Measurements from ENCODE around the gene MB. TPM values are rescaled to one million over a fixed set of nuclear protein-coding genes. Genes with fewer than 3 reads are reported as not detected.
A peak's percentile ranks its signal among the peaks of the same experiment; 100 is the strongest.

The MB gene
- total RNA-seq, 2 donors from 2014 or later: 1.3 TPM; not detected in 1

DNA sequence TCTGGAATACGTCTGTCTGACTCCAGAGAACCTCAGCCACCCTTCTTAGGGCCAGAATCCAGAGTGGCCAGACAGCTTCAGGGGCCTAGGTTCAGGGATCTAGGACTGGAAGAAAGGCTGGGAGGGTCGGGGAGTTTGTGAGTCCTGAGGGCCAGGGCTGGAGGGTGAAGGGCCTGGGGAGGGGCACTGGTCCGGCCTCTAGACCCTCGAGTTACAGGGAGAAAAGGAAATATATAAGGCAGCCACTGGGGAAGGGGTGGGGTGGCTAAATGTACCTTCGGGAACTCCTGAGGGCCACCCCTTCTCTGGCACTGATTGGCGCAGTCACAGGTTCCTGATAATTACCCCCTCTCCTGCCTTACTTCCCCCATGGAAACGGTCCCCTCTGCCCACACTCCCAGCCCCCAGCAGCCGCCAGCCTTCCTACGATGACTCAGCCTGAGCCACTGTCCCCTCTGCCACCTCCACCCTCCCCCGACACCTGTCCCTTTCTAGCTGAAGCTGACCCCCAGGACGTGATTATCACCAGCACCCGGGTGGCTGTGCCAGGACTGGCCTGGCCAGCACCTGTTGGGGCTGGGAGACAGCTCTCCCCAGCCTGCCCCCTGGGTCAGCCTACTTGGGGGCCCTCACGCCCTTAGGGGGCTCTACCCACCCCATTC is 26.4 kb downstream of the MB start:
- no peak overlapping the region for H3K27ac ChIP-seq
- ATAC-seq (no peak), DNase-seq (no peak)
- no peaks in the 10 kb centered on the region for H3K27me3 ChIP-seq
- WGBS, 2 donors: 59 to 75% methylated on average over 9 to 13 of the region's 13 CpGs
- H3K4me3 ChIP-seq: no peak overlapping the region
- intact Hi-C loops (cut with DNase I): no loop called here
- H3K36me3 ChIP-seq (replicated peaks in 1 of 2; ENCODE audit: insufficient read depth in 1 of 2, low read depth in 2 of 2): no peaks in the 10 kb centered on the region
- no peaks in the 10 kb centered on the region for H3K9me3 ChIP-seq
- TF ChIP-seq, protein P1, sequence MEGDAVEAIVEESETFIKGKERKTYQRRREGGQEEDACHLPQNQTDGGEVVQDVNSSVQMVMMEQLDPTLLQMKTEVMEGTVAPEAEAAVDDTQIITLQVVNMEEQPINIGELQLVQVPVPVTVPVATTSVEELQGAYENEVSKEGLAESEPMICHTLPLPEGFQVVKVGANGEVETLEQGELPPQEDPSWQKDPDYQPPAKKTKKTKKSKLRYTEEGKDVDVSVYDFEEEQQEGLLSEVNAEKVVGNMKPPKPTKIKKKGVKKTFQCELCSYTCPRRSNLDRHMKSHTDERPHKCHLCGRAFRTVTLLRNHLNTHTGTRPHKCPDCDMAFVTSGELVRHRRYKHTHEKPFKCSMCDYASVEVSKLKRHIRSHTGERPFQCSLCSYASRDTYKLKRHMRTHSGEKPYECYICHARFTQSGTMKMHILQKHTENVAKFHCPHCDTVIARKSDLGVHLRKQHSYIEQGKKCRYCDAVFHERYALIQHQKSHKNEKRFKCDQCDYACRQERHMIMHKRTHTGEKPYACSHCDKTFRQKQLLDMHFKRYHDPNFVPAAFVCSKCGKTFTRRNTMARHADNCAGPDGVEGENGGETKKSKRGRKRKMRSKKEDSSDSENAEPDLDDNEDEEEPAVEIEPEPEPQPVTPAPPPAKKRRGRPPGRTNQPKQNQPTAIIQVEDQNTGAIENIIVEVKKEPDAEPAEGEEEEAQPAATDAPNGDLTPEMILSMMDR (IDR thresholded peaks at IDR 0.05): no peak
- TF ChIP-seq POLR2A (IDR thresholded peaks at IDR 0.05): no peak
- no peaks in the 10 kb centered on the region for H3K4me1 ChIP-seq

DNA sequence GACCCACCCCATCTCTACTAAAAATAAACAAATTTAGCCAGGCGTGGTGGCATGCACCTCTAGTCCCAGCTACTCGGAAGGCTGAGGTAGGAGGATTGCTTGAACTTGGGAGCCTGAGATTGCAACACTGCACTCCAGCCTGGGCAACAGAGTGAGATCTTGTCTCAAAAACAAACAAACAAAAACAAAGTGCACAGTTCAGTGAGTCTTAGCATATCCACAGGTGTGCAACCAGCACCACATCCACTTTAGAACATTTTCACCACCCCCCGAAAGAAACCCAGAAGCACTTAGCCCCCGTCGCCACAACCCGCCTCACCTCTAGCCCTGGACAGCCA is 27.4 kb downstream of the MB start:
- Histone ChIP-seq H3K27ac (no peak overlapping the region), H3K36me3 (replicated peaks in 1 of 2; ENCODE audit: insufficient read depth in 1 of 2, low read depth in 2 of 2) (no peaks in the 10 kb centered on the region), H3K9me3 (no peaks in the 10 kb centered on the region), H3K4me3 (no peak overlapping the region), H3K4me1 (no peaks in the 10 kb centered on the region), H3K27me3 (no peaks in the 10 kb centered on the region)
- intact Hi-C loops (cut with DNase I): no loop called here
- DNase-seq: no peak
- no peak for ATAC-seq
- no peak for TF ChIP-seq POLR2A (IDR thresholded peaks at IDR 0.05)
- TF ChIP-seq, protein P1 (IDR thresholded peaks at IDR 0.05): no peak
- 89% methylated on average over 5 to 6 of the region's 6 CpGs for WGBS, 2 donors

DNA sequence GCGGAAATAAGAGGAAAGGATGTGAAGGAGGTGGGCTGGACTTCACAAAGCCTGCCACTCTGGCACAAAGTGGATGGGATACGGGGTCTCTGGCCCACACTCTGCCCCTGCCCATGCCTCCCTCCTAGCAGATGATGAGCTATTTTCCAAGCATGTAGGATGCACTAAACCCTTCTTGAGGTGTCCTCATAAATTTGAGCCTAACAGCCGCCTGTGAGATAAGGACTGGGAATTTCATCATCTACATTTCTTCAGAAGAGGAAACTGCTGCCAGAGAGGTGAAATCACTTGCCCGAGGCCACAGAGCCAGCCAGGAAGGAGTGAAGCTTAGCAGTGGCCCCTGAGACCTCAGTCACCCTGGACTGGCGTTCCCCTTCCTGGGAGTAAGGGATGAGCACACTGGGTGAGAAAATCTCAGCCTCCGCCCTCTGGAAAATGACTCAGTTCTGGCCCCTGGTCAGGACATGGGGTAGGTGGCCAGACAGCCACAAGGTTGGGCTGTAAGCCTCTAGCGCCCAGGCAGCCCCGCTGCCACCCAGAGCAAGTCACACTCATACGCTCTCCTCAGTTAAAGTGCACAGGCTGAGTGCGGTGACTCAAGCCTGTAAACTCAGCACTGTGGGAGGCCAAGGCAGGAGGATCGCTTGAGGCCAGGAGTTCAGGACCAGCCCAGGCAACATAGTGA is 27.9 kb downstream of the MB start:
- no peaks in the 10 kb centered on the region for H3K4me1 ChIP-seq
- ATAC-seq: peak; percentile 26

DNA sequence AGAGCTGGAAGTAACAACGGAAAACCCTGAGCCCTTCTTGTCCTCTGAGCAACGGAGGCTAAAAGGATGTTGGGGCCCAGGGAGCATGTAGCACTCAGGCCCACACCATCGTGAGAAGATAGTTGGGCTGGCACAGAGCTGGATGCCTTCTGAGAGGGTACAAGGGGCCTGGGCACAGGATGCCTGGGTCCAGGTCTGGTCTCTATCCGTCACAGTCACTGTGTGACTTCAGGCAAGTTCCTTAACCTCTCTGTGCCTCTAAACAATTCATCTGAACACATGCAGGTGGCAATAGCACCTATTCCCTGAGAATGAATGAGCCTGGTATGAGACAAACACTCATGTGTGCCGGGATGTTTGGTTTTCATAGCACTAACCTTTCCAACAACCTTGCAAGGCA is 29.2 kb downstream of the MB start:
- intact Hi-C loops (cut with DNase I): no loop called here
- WGBS, 2 donors: 60 to 67% methylated on average over 2 to 5 of the region's 5 CpGs
- H3K9me3 ChIP-seq: no peaks in the 10 kb centered on the region
- no peaks in the 10 kb centered on the region for H3K27me3 ChIP-seq
- ATAC-seq: no peak
- H3K27ac ChIP-seq: peak overlapping the region in 1 of 4 donors; percentile 24
- DNase-seq: no peak
- H3K4me1 ChIP-seq: peaks cover under 1% of the 10 kb centered on the region
- H3K4me3 ChIP-seq: no peak overlapping the region
- TF ChIP-seq, protein P1 (IDR thresholded peaks at IDR 0.05): no peak
- no peak for TF ChIP-seq POLR2A (IDR thresholded peaks at IDR 0.05)
- no peaks in the 10 kb centered on the region for H3K36me3 ChIP-seq (replicated peaks in 1 of 2; ENCODE audit: insufficient read depth in 1 of 2, low read depth in 2 of 2)

More for the DNA sequence above, 27.9 kb downstream of the MB start:
- no peaks in the 10 kb centered on the region for H3K27me3 ChIP-seq
- H3K4me3 ChIP-seq: no peak overlapping the region
- no peaks in the 10 kb centered on the region for H3K36me3 ChIP-seq (replicated peaks in 1 of 2; ENCODE audit: insufficient read depth in 1 of 2, low read depth in 2 of 2)
- 57 to 73% methylated on average over 5 to 11 of the region's 11 CpGs for WGBS, 2 donors
- no peak for TF ChIP-seq POLR2A (IDR thresholded peaks at IDR 0.05)
- TF ChIP-seq, protein P1 (IDR thresholded peaks at IDR 0.05): no peak
- H3K9me3 ChIP-seq: no peaks in the 10 kb centered on the region
- H3K27ac ChIP-seq: no peak overlapping the region
- DNase-seq: peak in 1 of 4 donors; percentile 22
- intact Hi-C loops (cut with DNase I): no loop called here
